K562 (cell line): ENCODE data around the gene PLCD1.
A peak's percentile ranks its signal among the peaks of the same experiment; 100 is the strongest.

Source experiments
- ATF1 ChIP-seq, 2 experiments: fragments of 450-650 bp in 1 of 2; IDR thresholded peaks; 2 replicates each; pipeline ENCODE4 v1.6.1; 2016; ENCODE audit warnings: missing compliant biosample characterization in 1 of 2, missing genetic modification characterization in 1 of 2
- BCOR ChIP-seq: fragments of 450-650 bp; IDR thresholded peaks from 2 replicates; pipeline ENCODE4 v1.6.1; 2016
- CHD2 ChIP-seq: IDR thresholded peaks from 2 replicates; pipeline ENCODE4 v1.6.1; 2011; ENCODE audit warnings: low read depth, low read length
- CREM ChIP-seq: IDR thresholded peaks from 2 replicates; pipeline ENCODE4 v1.6.1; 2014; ENCODE audit warnings: antibody characterized with exemption, low read depth
- KDM5B ChIP-seq: fragments of 200-600 bp; sonication (generic); IDR thresholded peaks from 2 replicates; pipeline ENCODE4 v1.6.1; 2012; ENCODE audit warnings: low read depth, mild to moderate bottlenecking, moderate library complexity, low read length, control low read depth, inconsistent platforms; ENCODE audit not compliant: insufficient replicate concordance
- L3MBTL2 ChIP-seq: fragments of 450-650 bp; IDR thresholded peaks from 2 replicates; pipeline ENCODE4 v1.6.1; 2016; ENCODE audit warnings: mild to moderate bottlenecking, moderate library complexity
- MBD1 ChIP-seq: fragments of 250-450 bp; sonication (Bioruptor Pico); IDR thresholded peaks from 2 replicates; pipeline ENCODE4 v1.8.0; 2022; ENCODE audit warnings: inconsistent platforms
- POLR2A ChIP-seq: fragments of 450-650 bp; conservative IDR thresholded peaks from 2 replicates; pipeline ENCODE4 v1.6.1; 2016
- RAD21 ChIP-seq, 2 experiments: fragments of 250-450 bp in 1 of 2; fragments of 450-650 bp in 1 of 2; sonication (Bioruptor Pico) in 1 of 2; formaldehyde crosslinking in 1 of 2; IDR thresholded peaks in 1 of 2; conservative IDR thresholded peaks in 1 of 2; 2 replicates each; pipeline versions ENCODE4 v1.4.0 to v1.8.0; 2020 to 2022; ENCODE audit warnings: mild to moderate bottlenecking in 2 of 2, moderate library complexity in 1 of 2
- TAF1 ChIP-seq: IDR thresholded peaks from 2 replicates; pipeline ENCODE4 v1.6.1; 2011; ENCODE audit warnings: mild to moderate bottlenecking, low read length, moderate library complexity; ENCODE audit not compliant: insufficient read depth, control insufficient read depth, severe bottlenecking; ENCODE audit errors: extremely low read depth
- TF ChIP-seq, protein P1 (sequence below): fragments of 150-350 bp; IDR thresholded peaks from 2 replicates; pipeline ENCODE4 v1.6.1; 2014; ENCODE audit warnings: low read depth, mild to moderate bottlenecking, low read length, borderline replicate concordance
- TF ChIP-seq, protein P2 (sequence below), 3 experiments: IDR thresholded peaks in 2 of 3; conservative IDR thresholded peaks in 1 of 3; 2 replicates each; pipeline ENCODE4 v1.5.1; 2011 to 2012; ENCODE audit warnings: low read length in 3 of 3, mild to moderate bottlenecking in 3 of 3, control low read depth in 2 of 3, improper control_type of control experiment in 1 of 3, inconsistent platforms in 1 of 3, low read depth in 1 of 3, mixed read lengths in 1 of 3, moderate library complexity in 1 of 3; ENCODE audit not compliant: insufficient read depth in 2 of 3

- TF ChIP-seq TAF1 = no peak
- no peak for TF ChIP-seq L3MBTL2
- TF ChIP-seq, protein P1, sequence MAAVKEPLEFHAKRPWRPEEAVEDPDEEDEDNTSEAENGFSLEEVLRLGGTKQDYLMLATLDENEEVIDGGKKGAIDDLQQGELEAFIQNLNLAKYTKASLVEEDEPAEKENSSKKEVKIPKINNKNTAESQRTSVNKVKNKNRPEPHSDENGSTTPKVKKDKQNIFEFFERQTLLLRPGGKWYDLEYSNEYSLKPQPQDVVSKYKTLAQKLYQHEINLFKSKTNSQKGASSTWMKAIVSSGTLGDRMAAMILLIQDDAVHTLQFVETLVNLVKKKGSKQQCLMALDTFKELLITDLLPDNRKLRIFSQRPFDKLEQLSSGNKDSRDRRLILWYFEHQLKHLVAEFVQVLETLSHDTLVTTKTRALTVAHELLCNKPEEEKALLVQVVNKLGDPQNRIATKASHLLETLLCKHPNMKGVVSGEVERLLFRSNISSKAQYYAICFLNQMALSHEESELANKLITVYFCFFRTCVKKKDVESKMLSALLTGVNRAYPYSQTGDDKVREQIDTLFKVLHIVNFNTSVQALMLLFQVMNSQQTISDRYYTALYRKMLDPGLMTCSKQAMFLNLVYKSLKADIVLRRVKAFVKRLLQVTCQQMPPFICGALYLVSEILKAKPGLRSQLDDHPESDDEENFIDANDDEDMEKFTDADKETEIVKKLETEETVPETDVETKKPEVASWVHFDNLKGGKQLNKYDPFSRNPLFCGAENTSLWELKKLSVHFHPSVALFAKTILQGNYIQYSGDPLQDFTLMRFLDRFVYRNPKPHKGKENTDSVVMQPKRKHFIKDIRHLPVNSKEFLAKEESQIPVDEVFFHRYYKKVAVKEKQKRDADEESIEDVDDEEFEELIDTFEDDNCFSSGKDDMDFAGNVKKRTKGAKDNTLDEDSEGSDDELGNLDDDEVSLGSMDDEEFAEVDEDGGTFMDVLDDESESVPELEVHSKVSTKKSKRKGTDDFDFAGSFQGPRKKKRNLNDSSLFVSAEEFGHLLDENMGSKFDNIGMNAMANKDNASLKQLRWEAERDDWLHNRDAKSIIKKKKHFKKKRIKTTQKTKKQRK = no peak
- no peak for TF ChIP-seq POLR2A
- TF ChIP-seq, protein P2, sequence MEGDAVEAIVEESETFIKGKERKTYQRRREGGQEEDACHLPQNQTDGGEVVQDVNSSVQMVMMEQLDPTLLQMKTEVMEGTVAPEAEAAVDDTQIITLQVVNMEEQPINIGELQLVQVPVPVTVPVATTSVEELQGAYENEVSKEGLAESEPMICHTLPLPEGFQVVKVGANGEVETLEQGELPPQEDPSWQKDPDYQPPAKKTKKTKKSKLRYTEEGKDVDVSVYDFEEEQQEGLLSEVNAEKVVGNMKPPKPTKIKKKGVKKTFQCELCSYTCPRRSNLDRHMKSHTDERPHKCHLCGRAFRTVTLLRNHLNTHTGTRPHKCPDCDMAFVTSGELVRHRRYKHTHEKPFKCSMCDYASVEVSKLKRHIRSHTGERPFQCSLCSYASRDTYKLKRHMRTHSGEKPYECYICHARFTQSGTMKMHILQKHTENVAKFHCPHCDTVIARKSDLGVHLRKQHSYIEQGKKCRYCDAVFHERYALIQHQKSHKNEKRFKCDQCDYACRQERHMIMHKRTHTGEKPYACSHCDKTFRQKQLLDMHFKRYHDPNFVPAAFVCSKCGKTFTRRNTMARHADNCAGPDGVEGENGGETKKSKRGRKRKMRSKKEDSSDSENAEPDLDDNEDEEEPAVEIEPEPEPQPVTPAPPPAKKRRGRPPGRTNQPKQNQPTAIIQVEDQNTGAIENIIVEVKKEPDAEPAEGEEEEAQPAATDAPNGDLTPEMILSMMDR (IDR thresholded peaks at IDR 0.05 in 2 of 3, conservative IDR thresholded peaks at IDR 0.05 in 1 of 3; ENCODE audit: insufficient read depth in 2 of 3, low read depth in 1 of 3, low read length in 3 of 3) = 0 out of 6 replicates have a peak, but pooled peaks of 1 of the 3 experiments have one; percentile 2
- no peak for TF ChIP-seq ATF1 (CRISPR knock-in tag; IDR thresholded peaks at IDR 0.05)
- TF ChIP-seq ATF1 (tag; IDR thresholded peaks at IDR 0.05) = no peak
- TF ChIP-seq KDM5B = no peak
- no peak for TF ChIP-seq RAD21 (CRISPR knock-in tag; conservative IDR thresholded peaks at IDR 0.05 in 1 of 2, IDR thresholded peaks at IDR 0.05 in 1 of 2)
- TF ChIP-seq BCOR = no peak
- TF ChIP-seq MBD1 = no peak
- TF ChIP-seq CREM = no peak
- no peak for TF ChIP-seq CHD2
Measured at GRCh38 chr3:37971467-37971866, 58.0 kb downstream of the PLCD1 start.
